HG03571 (cell line): Measurements from ENCODE around the gene MLEC.
A peak's percentile ranks its signal among the peaks of the same experiment; 100 is the strongest.

Experiments
- ATAC-seq: cut with Tn5 transposase; IDR thresholded peaks from one replicate; pipeline ENCODE4 v1.9.1; 2021; ENCODE audit not compliant: unreplicated experiment

Gene MLEC

DNA sequence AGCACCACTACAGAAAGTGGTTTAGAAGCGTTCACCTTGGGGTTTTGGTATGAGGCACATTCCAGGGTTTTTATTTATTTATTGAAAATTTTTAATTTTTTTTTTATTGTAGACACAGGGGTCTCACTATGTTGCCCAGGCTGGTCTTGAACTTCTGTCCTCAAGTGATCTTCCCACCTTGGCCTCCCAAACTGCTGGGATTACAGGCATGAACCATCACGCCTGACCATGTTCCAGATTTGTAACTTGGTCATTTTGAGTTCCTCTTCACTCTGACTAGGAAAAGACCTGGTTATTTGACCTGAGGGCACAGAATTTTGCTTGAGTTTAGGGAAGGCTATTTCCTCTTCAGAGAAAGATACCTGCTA lies 3.1 kb downstream of the MLEC start:
- ATAC-seq: no peak

DNA sequence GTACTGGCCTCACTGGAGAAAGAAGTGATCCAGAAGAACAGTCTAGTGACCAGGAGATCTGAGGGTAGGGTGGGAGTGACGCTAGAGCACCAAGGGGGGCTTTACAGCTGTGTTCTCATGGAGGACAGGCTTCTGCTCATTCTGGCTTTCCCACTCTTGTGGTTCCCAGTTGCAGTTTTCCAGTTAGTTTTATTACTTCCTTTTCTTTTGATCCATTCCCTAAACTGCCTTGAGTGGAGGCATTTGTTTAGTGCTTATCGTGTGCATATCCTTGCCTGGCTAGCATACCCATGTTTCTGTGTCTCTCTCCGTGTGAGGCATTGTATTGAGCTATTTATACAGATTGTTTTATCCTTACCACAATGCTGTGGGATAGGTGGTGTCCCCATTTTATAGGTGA lies 4.0 kb downstream of the MLEC start:
- no peak for ATAC-seq

- ATAC-seq: no peak
Observed at GRCh38 chr12:120692524-120693033, 5.6 kb downstream of the MLEC start.

GRCh38 chr12:120693848-120694247 lies 6.9 kb downstream of the MLEC start:
- ATAC-seq: no peak

DNA sequence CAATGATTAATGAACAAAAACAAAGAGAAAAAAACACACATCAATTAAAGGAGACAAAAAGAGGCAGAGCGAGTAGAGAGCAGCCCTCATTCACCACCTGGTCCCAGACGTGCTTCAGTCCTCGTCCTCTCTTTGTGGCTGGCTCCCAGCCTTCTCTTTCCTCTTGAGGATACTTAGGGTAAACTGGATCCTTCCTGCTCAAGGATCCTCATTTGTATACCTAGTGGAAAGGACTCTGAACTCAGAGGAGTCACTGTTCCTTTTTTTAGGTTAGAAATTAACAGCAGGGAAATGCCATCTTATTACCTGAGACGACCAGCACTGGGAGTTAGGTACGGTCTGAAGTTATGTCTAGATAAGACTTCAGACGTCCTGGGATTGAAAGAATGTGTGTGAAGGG lies 9.7 kb downstream of the MLEC start:
- no peak for ATAC-seq

- ATAC-seq: no peak
Observed at GRCh38 chr12:120697344-120697743, 10.4 kb downstream of the MLEC start.

DNA sequence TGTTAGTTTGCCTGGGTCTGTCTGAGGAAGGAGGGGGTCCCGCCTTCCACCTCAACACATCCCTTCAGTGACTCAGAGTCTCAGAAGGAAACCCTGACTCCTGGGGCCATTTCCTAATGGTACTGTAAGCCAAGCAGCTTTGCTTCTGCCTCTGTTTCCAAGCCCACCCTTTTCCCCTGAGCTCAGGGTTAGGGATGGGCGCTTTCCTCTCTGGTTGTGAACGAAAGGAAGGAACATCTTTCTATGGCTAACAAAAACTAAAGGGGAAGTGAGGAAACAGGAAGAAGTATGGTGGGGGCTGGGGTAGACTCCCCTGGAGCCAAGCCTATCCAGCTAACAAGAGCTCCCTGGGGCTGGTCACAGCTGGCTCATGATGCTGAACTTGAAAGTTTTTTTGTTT lies 11.7 kb downstream of the MLEC start:
- ATAC-seq: no peak

- ATAC-seq: no peak
Observed at GRCh38 chr12:120699553-120699952, 12.6 kb downstream of the MLEC start.

GRCh38 chr12:120700886-120701285 lies 13.9 kb downstream of the MLEC start:
- ATAC-seq: no peak

DNA sequence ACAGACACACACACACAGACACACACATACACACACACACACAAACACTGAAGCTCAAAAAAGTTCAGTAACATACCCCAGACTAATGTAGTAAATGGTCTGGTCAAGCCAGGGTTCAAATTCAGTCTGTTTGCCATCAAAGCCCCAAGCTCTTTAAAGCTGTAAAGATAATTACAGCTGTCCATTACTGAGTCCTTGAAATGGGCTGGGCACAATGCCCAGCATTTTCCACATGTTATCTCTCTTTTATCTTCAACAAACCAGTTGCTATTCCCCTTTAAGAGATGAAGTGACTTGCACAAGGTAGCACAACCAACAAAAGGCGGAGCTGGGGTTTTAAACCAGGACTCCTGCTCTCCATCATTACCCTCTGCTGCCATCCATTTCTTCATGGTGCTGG lies 15.7 kb downstream of the MLEC start:
- ATAC-seq: no peak

DNA sequence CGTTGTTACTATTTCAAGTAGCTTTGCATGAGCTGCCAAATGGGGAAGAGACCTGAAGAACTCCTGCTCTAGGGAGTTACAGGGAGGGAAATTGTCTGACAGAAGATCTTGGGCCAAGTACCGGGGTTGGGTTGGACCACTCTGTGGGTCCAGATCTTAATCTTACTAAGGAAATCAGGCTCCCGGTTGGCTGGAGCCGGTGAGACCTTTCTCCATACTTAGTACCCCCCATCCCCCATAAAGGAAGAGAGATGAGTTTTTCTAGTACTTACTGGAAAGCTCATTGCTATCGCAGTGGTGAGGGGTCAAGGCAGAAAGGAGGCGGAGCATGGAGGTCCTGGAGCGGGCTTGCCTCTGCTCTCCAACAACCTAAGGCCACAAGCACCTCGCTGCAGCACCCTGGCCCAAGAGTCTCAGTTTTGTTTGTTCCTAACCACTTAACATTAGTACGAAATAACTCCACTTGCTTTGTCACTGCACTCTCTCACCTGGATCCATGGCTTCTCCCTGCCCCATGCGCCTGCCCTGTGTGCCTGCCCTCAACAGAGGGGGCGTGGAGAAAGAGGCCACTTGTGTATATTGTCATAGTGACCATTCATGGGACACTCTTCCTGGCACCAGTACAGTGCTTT lies 16.5 kb downstream of the MLEC start:
- no peak for ATAC-seq

DNA sequence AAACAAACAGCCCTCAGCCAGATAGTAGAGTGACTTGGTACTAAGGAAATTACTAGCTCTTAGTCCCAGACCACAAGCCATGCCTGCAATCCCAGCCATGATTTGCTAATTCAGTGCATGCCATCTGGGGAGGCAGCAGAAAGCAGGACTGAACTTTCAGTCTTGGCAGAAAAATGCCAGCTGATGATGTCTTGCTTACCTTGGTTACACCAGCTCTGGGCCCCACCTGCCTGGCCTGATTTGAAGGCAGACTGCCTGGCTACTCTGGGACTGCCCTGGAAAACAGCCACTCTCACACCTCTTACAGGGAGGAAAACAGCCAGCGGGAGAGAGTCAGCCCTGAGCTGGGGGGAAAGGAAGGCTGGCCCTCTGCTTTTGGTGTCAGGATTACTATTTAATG lies 18.7 kb downstream of the MLEC start:
- no peak for ATAC-seq

DNA sequence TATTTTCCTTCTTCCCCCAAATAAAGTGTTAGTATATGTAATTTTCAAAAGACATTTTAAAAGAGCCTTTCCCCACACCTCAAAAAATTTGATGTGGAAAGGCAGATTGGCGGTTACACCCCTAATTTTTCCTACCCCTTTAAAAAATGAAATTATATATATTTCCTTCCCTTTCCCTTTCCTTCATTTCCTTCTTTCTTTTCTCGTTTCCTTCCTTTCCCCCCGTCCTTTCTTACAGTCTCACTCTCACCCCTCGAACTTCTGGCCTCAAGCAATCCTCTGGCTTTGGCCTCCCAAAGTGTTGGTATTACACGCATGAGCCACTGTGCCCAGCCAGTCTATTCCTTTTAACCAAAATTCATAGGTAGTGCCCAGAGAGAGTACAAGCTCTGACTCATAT lies 19.1 kb downstream of the MLEC start:
- ATAC-seq: no peak

- ATAC-seq: no peak
Observed at GRCh38 chr12:120708651-120709050, 21.7 kb downstream of the MLEC start.

DNA sequence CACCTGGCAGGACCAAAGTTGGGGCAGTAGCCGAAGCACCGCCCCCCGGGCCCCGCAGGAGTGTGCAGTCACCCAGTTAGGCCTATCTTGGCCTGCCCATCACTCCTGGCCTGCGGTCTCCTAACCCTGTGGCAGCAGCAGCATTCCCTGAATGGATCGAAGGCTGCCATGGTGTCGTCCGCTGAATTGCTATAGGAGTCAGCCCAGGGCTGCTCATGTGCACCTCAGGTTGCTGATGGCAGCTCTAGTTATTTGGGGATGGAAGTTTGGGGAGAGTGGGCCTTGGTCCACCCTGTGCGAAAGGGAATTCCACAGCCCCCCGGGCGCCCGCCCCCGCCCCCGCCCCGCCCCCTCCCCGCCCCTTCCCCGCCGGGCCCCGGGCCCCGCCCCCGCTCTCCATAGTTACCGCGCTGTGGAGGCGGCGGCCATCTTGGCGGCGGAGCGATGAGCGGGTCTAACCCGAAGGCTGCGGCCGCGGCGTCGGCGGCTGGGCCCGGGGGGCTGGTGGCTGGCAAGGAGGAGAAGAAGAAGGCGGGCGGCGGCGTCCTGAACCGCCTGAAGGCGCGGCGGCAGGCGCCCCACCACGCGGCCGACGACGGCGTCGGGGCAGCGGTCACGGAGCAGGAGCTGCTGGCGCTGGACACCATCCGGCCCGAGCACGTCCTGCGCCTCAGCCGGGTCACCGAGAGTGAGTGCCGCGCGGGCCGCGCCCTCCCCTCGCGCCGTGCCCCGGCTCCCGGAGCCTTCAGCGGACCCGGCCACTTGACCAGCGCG lies 23.3 kb downstream of the MLEC start, which contains the start of gene UNC119B:
TSS of gene UNC119B (plus strand) at position 428 of the 774 bp plus-strand sequence. CDS start at position 445, 17 bp downstream.
- peak; percentile 60 for ATAC-seq

DNA sequence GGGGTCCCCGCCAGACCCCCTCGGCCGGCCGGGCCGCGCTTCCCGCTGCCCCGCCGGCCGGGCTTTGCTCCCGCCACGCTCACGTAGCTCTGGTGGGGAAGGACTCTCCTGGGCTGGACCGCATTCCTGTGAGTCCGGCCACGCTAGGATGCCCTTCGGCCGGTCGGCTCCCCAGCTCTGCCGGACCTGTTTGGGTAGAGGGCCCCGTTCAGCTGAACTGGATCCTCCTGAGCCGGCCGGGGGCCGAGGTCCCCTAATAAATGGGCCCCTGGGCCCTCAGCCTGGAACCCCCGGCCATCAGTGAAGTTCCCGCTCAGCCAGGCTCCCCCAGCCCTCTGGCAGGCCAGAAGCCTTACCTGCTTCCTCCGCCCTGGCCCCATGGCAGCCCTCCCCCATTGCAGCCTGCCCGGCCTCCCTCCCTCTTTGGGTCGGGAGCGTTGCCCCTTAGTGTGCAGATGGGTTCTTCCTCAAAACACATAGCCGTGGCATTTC lies 23.9 kb downstream of the MLEC start:
- peak; percentile 21 for ATAC-seq

- ATAC-seq: no peak
Observed at GRCh38 chr12:120711411-120711810, 24.5 kb downstream of the MLEC start.

DNA sequence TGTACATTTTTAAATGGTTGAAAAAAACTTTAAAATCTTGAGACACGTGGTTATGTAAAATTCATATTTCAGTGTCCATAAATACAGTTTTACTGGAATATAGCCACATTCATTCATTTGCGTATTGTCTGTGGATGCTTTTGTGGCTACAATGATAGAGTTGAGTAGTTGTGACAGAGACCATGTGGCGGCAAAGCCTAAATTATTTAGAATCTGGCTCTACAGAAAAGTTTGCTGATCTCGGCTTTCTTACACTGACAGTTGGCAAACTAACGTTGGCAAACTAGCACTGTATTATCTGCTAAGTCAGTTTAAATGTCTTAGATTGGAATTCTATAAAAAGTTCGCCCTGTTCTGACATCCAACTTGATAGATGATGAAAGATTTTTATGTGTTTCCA lies 25.7 kb downstream of the MLEC start:
- ATAC-seq: no peak

DNA sequence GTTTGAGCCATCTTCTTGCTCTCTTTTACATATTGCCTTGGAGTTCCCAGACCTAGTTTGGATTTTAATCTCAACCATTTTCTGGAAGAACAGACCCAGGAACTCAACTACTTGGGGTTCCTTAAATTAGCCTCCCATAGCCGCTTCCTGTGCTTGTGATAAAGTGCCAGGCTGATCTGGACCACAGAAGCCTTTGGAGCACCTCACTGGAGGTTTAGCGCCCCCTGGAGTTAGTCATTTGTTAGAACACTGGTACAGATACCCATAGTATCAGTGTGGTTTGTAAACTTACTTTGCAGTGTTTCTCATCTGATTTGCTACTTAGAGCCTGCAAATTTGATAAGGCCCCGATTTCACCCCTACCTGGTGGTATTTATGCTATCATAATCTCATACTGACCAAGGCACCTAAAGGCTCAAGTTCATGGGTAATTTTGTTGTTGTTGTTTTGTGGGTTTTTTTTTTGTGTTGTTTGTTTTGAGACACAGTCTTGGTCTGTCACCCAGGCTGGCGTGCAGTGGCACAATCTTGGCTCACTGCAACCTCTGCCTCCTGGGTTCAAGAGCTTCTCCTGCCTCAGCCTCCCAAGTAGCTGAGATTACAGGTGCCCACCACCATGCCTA lies 27.0 kb downstream of the MLEC start:
- no peak for ATAC-seq

DNA sequence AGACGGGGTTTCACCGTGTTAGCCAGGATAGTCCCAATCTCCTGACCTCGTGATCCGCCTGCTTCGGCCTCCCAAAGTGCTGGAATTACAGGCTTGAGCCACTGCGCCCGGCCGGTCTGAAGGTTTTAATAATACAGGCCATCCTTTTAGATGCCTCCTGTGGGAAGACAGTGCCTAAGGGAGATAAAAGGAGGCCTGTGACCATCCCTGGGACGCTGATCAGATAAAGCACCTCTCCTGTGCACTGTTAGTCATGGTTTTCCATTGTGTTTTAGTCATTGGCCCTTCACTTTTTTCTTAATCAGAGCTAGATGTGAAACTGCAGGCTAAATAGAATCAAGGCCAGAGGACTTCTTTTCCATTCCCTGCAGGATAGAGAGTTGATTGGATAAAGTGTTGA lies 31.1 kb downstream of the MLEC start:
- ATAC-seq: no peak

GRCh38 chr12:120719072-120719471 lies 32.1 kb downstream of the MLEC start:
- peak; percentile 48 for ATAC-seq
